ENCODE results near the gene GPATCH1. TPM values are rescaled to one million over a fixed set of nuclear protein-coding genes. Genes with fewer than 3 reads are reported as not detected.

GPATCH1 gene
- total and polyA plus RNA-seq, 2 of the 8 experiments (the other 6 are each of a cell fraction or from before 2014, with no cell fraction given) = 4.3 to 8.2 TPM

DNA sequence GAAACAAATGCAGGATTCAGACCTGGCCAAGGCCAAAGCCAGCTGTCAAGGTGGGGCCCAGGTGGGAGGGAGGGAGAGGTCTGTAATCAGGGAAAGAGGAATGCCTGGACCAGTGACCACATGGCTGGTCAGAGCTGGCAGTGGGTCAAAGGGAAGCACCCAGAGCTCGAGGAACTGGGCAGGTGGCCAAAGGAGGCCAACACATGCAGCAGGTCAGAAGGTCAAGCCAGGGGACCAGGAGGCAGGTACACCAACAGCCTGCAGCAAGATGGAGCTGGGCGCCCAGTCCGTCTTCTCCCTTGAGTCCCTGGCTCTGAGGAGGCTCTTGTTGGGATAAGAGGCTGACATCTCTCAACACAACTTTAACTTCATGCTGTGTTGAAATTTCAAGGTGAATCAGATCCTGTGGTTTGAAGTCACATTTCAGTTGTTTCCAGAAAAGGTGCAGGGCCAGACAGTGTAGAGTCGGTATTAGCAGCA, 17.1 kb downstream of the GPATCH1 start:
- ChIA-PET POLR2A (ENCODE audit: partially characterized antibody) (no interaction called here), CTCF (ENCODE audit: partially characterized antibody) (interaction anchor here (1.3 kb wide), 1 partner anchor 20 kb away, joined by 3 read pairs; no protein-coding TSS in a partner anchor)
- no peak overlapping the region for H4K91ac ChIP-seq (replicated peaks; ENCODE audit: insufficient read length, low read length)
- H2BK12ac ChIP-seq (ENCODE audit: low read depth, low read length) = no peak overlapping the region
- TF ChIP-seq CBX5 (IDR thresholded peaks at IDR 0.05; ENCODE audit: low read depth, low read length) (no peak), MAFK (IDR thresholded peaks at IDR 0.05; ENCODE audit: low read depth, low read length) (no peak), CREB1 (IDR thresholded peaks at IDR 0.05) (no peak), GABPA (IDR thresholded peaks at IDR 0.05; ENCODE audit: borderline replicate concordance, insufficient read depth, low read length) (no peak), SUZ12 (IDR thresholded peaks at IDR 0.05; ENCODE audit: low read length) (no peak), KDM4A (IDR thresholded peaks at IDR 0.05; ENCODE audit: low read depth, low read length, severe bottlenecking) (no peak), RFX5 (IDR thresholded peaks at IDR 0.05; ENCODE audit: borderline replicate concordance, low read depth, low read length) (no peak), CHD1 (IDR thresholded peaks at IDR 0.05; ENCODE audit: low read depth, low read length) (no peak)
- TF ChIP-seq, protein P1, sequence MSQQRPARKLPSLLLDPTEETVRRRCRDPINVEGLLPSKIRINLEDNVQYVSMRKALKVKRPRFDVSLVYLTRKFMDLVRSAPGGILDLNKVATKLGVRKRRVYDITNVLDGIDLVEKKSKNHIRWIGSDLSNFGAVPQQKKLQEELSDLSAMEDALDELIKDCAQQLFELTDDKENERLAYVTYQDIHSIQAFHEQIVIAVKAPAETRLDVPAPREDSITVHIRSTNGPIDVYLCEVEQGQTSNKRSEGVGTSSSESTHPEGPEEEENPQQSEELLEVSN (IDR thresholded peaks at IDR 0.05) = no peak
- TF ChIP-seq, protein P2, sequence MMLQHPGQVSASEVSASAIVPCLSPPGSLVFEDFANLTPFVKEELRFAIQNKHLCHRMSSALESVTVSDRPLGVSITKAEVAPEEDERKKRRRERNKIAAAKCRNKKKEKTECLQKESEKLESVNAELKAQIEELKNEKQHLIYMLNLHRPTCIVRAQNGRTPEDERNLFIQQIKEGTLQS (IDR thresholded peaks at IDR 0.05; ENCODE audit: insufficient read depth, low read depth, low read length) = no peak
- H2AK5ac ChIP-seq (ENCODE audit: low read depth, low read length) = no peak overlapping the region
- no peaks in the 10 kb centered on the region for H3K4me1 ChIP-seq (replicated peaks in 1 of 4; ENCODE audit: control insufficient read depth in 3 of 4, insufficient read depth in 4 of 4, low read length in 3 of 4)
- no peak overlapping the region for H3K14ac ChIP-seq (ENCODE audit: insufficient read length)
- H3K56ac ChIP-seq (replicated peaks; ENCODE audit: insufficient read length, low read depth, low read length) = no peak overlapping the region
- no peaks in the 10 kb centered on the region for H4K20me1 ChIP-seq (replicated peaks in 1 of 2; ENCODE audit: control insufficient read depth in 1 of 2, insufficient read depth in 2 of 2, low read length in 2 of 2)
- no peak overlapping the region for H3K9ac ChIP-seq (replicated peaks in 1 of 4; ENCODE audit: extremely low read depth in 1 of 4, low read depth in 3 of 4, low read length in 3 of 4)
- H3K23ac ChIP-seq (ENCODE audit: insufficient read length) = no peak overlapping the region
- no peak for FAIRE-seq
- H3K27me3 ChIP-seq (replicated peaks in 1 of 4; ENCODE audit: control insufficient read depth in 3 of 4, extremely low read depth in 1 of 4, insufficient read depth in 3 of 4, low read length in 3 of 4) = no peaks in the 10 kb centered on the region
- H3K4me2 ChIP-seq (ENCODE audit: insufficient read depth in 1 of 2, low read depth in 2 of 2, low read length in 2 of 2) = no peak overlapping the region
- no peak overlapping the region for H2BK5ac ChIP-seq (ENCODE audit: low read depth, low read length)
- no peak overlapping the region for H3K4me3 ChIP-seq (ENCODE audit: extremely low read depth in 1 of 4, insufficient read depth in 2 of 4, low read depth in 3 of 4, low read length in 4 of 4)
- no peak overlapping the region for H2AFZ ChIP-seq (ENCODE audit: low read length)
- H3K79me1 ChIP-seq (ENCODE audit: low read depth, low read length) = no peaks in the 10 kb centered on the region
- H2BK20ac ChIP-seq (ENCODE audit: low read length) = no peak overlapping the region
- no peak for DNase-seq (ENCODE audit: low read depth in 1 of 2, low spot score in 2 of 2)
- peaks cover 0 to 57% (median 23%) of the 10 kb centered on the region in 4 experiments; a peak in 7 of 8 replicates for H3K36me3 ChIP-seq (ENCODE audit: control insufficient read depth in 2 of 4, insufficient read depth in 4 of 4, low read length in 3 of 4)
- no peaks in the 10 kb centered on the region for H3K79me2 ChIP-seq (ENCODE audit: control insufficient read depth in 1 of 2, insufficient read depth in 2 of 2, low read length in 2 of 2)
- no peak overlapping the region for H3K27ac ChIP-seq (ENCODE audit: low read depth, low read length)
- no peak overlapping the region for H2BK15ac ChIP-seq (ENCODE audit: low read length)
- H2BK120ac ChIP-seq (replicated peaks; ENCODE audit: low read depth, low read length) = no peak overlapping the region
- H3K18ac ChIP-seq (ENCODE audit: extremely low read depth, low read length) = no peak overlapping the region
- H3K23me2 ChIP-seq (ENCODE audit: low read depth, low read length) = no peaks in the 10 kb centered on the region
- no peak overlapping the region for H4K5ac ChIP-seq (ENCODE audit: insufficient read length, low read depth, low read length)
- no peak overlapping the region for H3K4ac ChIP-seq (replicated peaks; ENCODE audit: insufficient read length, low read depth, low read length)
- no peak overlapping the region for H4K8ac ChIP-seq (ENCODE audit: extremely low read depth, insufficient read depth, low read length)
- H3K9me3 ChIP-seq (ENCODE audit: insufficient read depth in 2 of 2, low read depth in 1 of 2, low read length in 1 of 2) = no peaks in the 10 kb centered on the region
- 81% methylated on average over 4 of the region's 4 CpGs; no CpG with 5 or more reads in 1 of the 2 experiments for WGBS, 2 experiments (ENCODE audit: extremely low coverage in 1 of 2, insufficient coverage in 1 of 2, insufficient read length in 1 of 2, insufficient replicate concordance in 2 of 2, low coverage in 1 of 2, low lambda C conversion rate in 2 of 2, missing lambda C conversion rate in 1 of 2)
